Right atrium auricular region (tissue), 2 donors: ENCODE measurements around the gene LCAT. TPM values are rescaled to one million over a fixed set of nuclear protein-coding genes. Genes with fewer than 3 reads are reported as not detected.
A peak's percentile ranks its signal among the peaks of the same experiment; 100 is the strongest.

Experiments
- DNase-seq: peaks from one replicate; pipeline ENCODE4 v3.0.0-alpha.2; 2019; ENCODE audit warnings: low spot score
- H3K27ac ChIP-seq, 2 donors: fragments of 200-600 bp; sonication (generic); 1 replicate in 1 of 2; 2 replicates in 1 of 2; pipeline ENCODE4 v1.5.1; 2016 to 2019
- H3K27me3 ChIP-seq, 2 donors: fragments of 200-600 bp; sonication (generic); one replicate each; pipeline versions ENCODE4 v1.5.1 to v1.6.0; 2017 to 2019
- H3K36me3 ChIP-seq: fragments of 200-600 bp; sonication (generic); one replicate; pipeline ENCODE4 v1.5.1; 2016
- H3K4me1 ChIP-seq, 2 donors: fragments of 200-600 bp; sonication (generic); one replicate each; pipeline versions ENCODE4 v1.5.1 to v1.6.0; 2017 to 2019
- H3K4me3 ChIP-seq, 2 donors: fragments of 200-600 bp; sonication (generic); 1 replicate in 1 of 2; 2 replicates in 1 of 2; pipeline ENCODE4 v1.5.1; 2017 to 2019; ENCODE audit warnings: mild to moderate bottlenecking in 1 of 2, moderate library complexity in 1 of 2
- H3K9me3 ChIP-seq, 2 donors: fragments of 200-600 bp; sonication (generic); one replicate each; pipeline ENCODE4 v1.5.1; 2019
- total RNA-seq, 2 donors: library from RNA; depleted of rRNA; stranded (reverse); fragments of >200 nt; gene quantifications; one replicate each; pipeline ENCODE4 v1.1.0, GENCODE V29; 2016
- TF ChIP-seq, protein P1 (sequence below), 2 donors: fragments of 200-600 bp; sonication (generic); IDR thresholded peaks; one replicate each; pipeline ENCODE4 v1.5.1; 2019; ENCODE audit warnings: antibody characterized with exemption in 2 of 2

Gene LCAT
- total RNA-seq, 2 donors from 2014 or later = 2.9 to 11.8 TPM

GRCh38 chr16:67961551-67961957 lies 17.6 kb upstream of the LCAT start:
- Histone ChIP-seq H3K36me3 (peaks cover 77% of the 10 kb centered on the region), H3K9me3 (no peaks in the 10 kb centered on the region), H3K4me1 (peaks cover 0 to 83% of the 10 kb centered on the region in 2 donors), H3K27me3 (no peaks in the 10 kb centered on the region), H3K27ac (peak overlapping the region; percentile 96 to 99), H3K4me3 (no peak overlapping the region)
- TF ChIP-seq, protein P1, sequence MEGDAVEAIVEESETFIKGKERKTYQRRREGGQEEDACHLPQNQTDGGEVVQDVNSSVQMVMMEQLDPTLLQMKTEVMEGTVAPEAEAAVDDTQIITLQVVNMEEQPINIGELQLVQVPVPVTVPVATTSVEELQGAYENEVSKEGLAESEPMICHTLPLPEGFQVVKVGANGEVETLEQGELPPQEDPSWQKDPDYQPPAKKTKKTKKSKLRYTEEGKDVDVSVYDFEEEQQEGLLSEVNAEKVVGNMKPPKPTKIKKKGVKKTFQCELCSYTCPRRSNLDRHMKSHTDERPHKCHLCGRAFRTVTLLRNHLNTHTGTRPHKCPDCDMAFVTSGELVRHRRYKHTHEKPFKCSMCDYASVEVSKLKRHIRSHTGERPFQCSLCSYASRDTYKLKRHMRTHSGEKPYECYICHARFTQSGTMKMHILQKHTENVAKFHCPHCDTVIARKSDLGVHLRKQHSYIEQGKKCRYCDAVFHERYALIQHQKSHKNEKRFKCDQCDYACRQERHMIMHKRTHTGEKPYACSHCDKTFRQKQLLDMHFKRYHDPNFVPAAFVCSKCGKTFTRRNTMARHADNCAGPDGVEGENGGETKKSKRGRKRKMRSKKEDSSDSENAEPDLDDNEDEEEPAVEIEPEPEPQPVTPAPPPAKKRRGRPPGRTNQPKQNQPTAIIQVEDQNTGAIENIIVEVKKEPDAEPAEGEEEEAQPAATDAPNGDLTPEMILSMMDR (IDR thresholded peaks at IDR 0.05) = no peak
- DNase-seq = no peak

- Histone ChIP-seq H3K36me3 (peaks cover 88% of the 10 kb centered on the region), H3K4me3 (no peak overlapping the region), H3K9me3 (no peaks in the 10 kb centered on the region), H3K27me3 (no peaks in the 10 kb centered on the region), H3K4me1 (peaks cover 0 to 65% of the 10 kb centered on the region in 2 donors), H3K27ac (peak overlapping the region; percentile 75 to 99)
- peak; percentile 93 for DNase-seq
- TF ChIP-seq, protein P1 (IDR thresholded peaks at IDR 0.05) = no peak
Observed at GRCh38 chr16:67959536-67960329, 15.8 kb upstream of the LCAT start.

DNA sequence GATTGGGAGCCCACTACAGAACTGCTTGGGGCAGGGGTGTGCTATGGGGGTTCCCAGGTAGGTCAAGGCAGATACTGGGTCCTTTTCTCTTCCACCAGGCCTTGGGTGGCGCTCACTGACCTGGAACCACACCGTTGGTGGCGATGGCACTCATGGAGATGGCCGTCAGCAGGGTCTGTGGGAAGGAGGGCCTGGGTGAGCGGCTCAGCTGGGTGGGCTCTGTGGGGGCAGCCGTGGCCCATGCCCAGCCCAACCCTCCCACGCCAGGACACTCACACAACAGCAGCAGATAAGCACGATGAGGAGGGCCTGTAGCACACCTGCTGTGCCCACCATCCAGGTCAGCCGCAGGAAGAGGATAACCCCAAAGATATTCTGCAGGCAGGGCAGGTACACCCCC lies 13.7 kb upstream of the LCAT start:
- DNase-seq = no peak
- no peak overlapping the region for H3K4me3 ChIP-seq
- H3K27me3 ChIP-seq = no peaks in the 10 kb centered on the region
- peaks cover 96% of the 10 kb centered on the region for H3K36me3 ChIP-seq
- no peaks in the 10 kb centered on the region for H3K9me3 ChIP-seq
- H3K4me1 ChIP-seq = peaks cover 0 to 49% of the 10 kb centered on the region in 2 donors
- peak overlapping the region in 1 of 2 donors; percentile 99 for H3K27ac ChIP-seq
- TF ChIP-seq, protein P1 (IDR thresholded peaks at IDR 0.05) = no peak

DNA sequence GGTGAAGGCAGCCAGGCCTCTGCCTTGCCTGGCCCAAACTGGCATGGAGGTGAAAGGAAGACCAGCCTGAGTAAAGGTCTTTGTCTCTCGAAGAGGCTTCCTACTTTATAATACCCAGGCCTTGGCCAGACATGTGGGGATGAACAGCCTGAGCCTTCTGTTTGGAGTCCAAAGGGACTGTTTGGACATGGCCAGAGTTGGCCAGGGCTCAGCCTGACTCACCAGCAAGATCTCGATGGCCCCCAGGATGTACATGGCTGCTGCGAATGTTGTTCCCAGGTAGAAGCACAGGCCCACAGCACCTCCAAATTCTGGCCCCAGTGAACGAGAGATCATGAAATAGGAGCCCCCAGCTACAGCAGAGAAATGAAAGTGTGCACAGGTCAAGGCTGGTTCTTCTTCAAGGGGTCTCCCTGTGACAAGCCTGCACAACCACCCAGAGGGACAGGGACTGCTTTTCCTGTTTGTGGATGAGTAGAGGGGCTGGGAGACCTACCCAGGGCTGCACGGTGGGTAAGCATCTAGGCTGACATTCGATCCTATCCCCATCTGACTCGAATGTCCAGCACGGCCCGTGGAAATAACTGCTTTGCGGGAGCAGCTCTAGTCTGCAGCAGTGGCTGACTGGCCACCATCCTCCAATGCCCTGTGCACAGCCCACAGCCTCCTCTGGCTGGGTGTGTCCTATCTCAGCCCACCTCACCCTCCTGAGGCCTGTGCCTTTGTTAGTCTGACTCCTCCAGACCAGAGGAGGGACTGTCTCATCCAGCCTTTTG lies 10.7 kb upstream of the LCAT start:
- Histone ChIP-seq H3K27me3 (no peaks in the 10 kb centered on the region), H3K4me1 (peaks cover 0 to 36% of the 10 kb centered on the region in 2 donors), H3K27ac (no peak overlapping the region), H3K36me3 (peaks cover 98% of the 10 kb centered on the region), H3K9me3 (no peaks in the 10 kb centered on the region), H3K4me3 (no peak overlapping the region)
- DNase-seq = no peak
- TF ChIP-seq, protein P1 (IDR thresholded peaks at IDR 0.05) = no peak

- Histone ChIP-seq H3K36me3 (peaks cover 98% of the 10 kb centered on the region), H3K27ac (no peak overlapping the region), H3K27me3 (no peaks in the 10 kb centered on the region), H3K4me1 (peaks cover 0 to 28% of the 10 kb centered on the region in 2 donors), H3K4me3 (no peak overlapping the region), H3K9me3 (no peaks in the 10 kb centered on the region)
- DNase-seq = no peak
- TF ChIP-seq, protein P1 (IDR thresholded peaks at IDR 0.05) = no peak
Observed at GRCh38 chr16:67953641-67954375, 9.9 kb upstream of the LCAT start.
